AG08395 (cell line): ENCODE results near the gene JAM2.
"Not testable (repeated sequence)": the region's sequence is repeated elsewhere in the genome, so short reads cannot be mapped to it uniquely, and the experiment has no call there.

Experiments used
- DNase-seq: peaks from one replicate; pipeline ENCODE4 v3.0.0; 2012; ENCODE audit warnings: mixed read lengths, low spot score

JAM2 gene

GRCh38 chr21:25646474-25646873 lies 7.4 kb downstream of the JAM2 start:
- no peak for DNase-seq

GRCh38 chr21:25647647-25648046 lies 8.6 kb downstream of the JAM2 start:
- no peak for DNase-seq

GRCh38 chr21:25649146-25649545 lies 10.1 kb downstream of the JAM2 start:
- no peak for DNase-seq

- DNase-seq: no peak
Observed at GRCh38 chr21:25656412-25656811, 17.4 kb downstream of the JAM2 start.

GRCh38 chr21:25657140-25657539 lies 18.1 kb downstream of the JAM2 start:
- DNase-seq: no peak

- no peak for DNase-seq
Observed at GRCh38 chr21:25658427-25659035, 19.5 kb downstream of the JAM2 start.

GRCh38 chr21:25660233-25660632 lies 21.2 kb downstream of the JAM2 start:
- DNase-seq: no peak

GRCh38 chr21:25664491-25664931 lies 25.5 kb downstream of the JAM2 start:
- DNase-seq: no peak

- peak; percentile 33 for DNase-seq
Observed at GRCh38 chr21:25670726-25671125, 31.7 kb downstream of the JAM2 start.

GRCh38 chr21:25676451-25676850 lies 37.4 kb downstream of the JAM2 start:
- DNase-seq: no peak

- no peak for DNase-seq
Observed at GRCh38 chr21:25682382-25682781, 43.3 kb downstream of the JAM2 start.

- no peak for DNase-seq
Observed at GRCh38 chr21:25687787-25688186, 48.7 kb downstream of the JAM2 start.

GRCh38 chr21:25688275-25689155 lies 49.5 kb downstream of the JAM2 start:
- no peak for DNase-seq

- peak; percentile 35 for DNase-seq
Observed at GRCh38 chr21:25689226-25689625, 50.2 kb downstream of the JAM2 start.

GRCh38 chr21:25691976-25692375 lies 52.9 kb downstream of the JAM2 start:
- no peak for DNase-seq

GRCh38 chr21:25695461-25695860 lies 56.4 kb downstream of the JAM2 start:
- not testable (repeated sequence) for DNase-seq

GRCh38 chr21:25700741-25701140 lies 61.7 kb downstream of the JAM2 start:
- DNase-seq: no peak

- DNase-seq: no peak
Observed at GRCh38 chr21:25701529-25701928, 62.5 kb downstream of the JAM2 start.

GRCh38 chr21:25708467-25709065 lies 69.5 kb downstream of the JAM2 start:
- DNase-seq: peak; percentile 51

- DNase-seq: no peak
Observed at GRCh38 chr21:25709684-25710265, 70.7 kb downstream of the JAM2 start.

- no peak for DNase-seq
Observed at GRCh38 chr21:25710550-25710949, 71.5 kb downstream of the JAM2 start.

GRCh38 chr21:25714066-25714465 lies 75.0 kb downstream of the JAM2 start:
- DNase-seq: not testable (repeated sequence)
